HepG2 (cell line): ENCODE data around the gene KLHL40. TPM values are rescaled to one million over a fixed set of nuclear protein-coding genes. Genes with fewer than 3 reads are reported as not detected.

Source experiments
- ATAC-seq: fragments of 200-7000 bp; cut with Tn5 transposase; 3 replicates; pipeline ENCODE4 v1.9.1; 2020; ENCODE audit warnings: mild to moderate bottlenecking, moderate library complexity
- BruUV-seq: library from RNA; stranded (reverse); fragments of 400-500 nt; replicated peaks from 2 replicates; lab custom pipeline; 2021; lab: Mats Ljungman, UMichigan
- CTCF ChIA-PET: fragments of 300-600 bp; formaldehyde crosslinking; extraction: SDS; loops from one replicate; lab custom pipeline; 2021; ENCODE audit warnings: low total read pairs, inconsistent platforms, low intra/inter-chr PET ratio; lab: Yijun Ruan, JAX
- POLR2A ChIA-PET: fragments of 350-600 bp; sonication (Branson Sonifier 250); formaldehyde crosslinking; loops from one replicate; lab custom pipeline; 2020; ENCODE audit warnings: antibody characterized with exemption, inconsistent platforms; lab: Yijun Ruan, JAX
- DNase-seq: peaks from one replicate; pipeline ENCODE4 v3.0.0-alpha.2; 2015; ENCODE audit warnings: low spot score
- FAIRE-seq: peaks from 3 replicates; lab custom pipeline; 2011; peaks lifted over from hg19 to GRCh38; lab: Jason Lieb, UNC
- H2AFZ ChIP-seq: one replicate; pipeline ENCODE4 v1.6.1; 2011; ENCODE audit warnings: low read length, inconsistent platforms
- H3K27ac ChIP-seq: fragments of 300-600 bp; 3 replicates; pipeline ENCODE4 v1.8.0; 2011; ENCODE audit warnings: mixed run types, mild to moderate bottlenecking, mixed read lengths, low read length, inconsistent platforms; ENCODE audit not compliant: insufficient read depth; ENCODE audit errors: extremely low read length
- H3K27me3 ChIP-seq, 2 experiments: fragments of 200-600 bp in 1 of 2; 2 replicates in 1 of 2; 3 replicates in 1 of 2; pipeline versions ENCODE4 v1.6.0 to v1.8.0; 2011; ENCODE audit warnings: low read length in 2 of 2, mild to moderate bottlenecking in 2 of 2, moderate library complexity in 2 of 2, inconsistent platforms in 1 of 2; ENCODE audit not compliant: insufficient read depth in 2 of 2, control insufficient read depth in 1 of 2
- H3K36me3 ChIP-seq, 2 experiments: fragments of 200-600 bp in 1 of 2; replicated peaks in 1 of 2; 2 replicates in 1 of 2; 3 replicates in 1 of 2; pipeline versions ENCODE4 v1.5.1 to v1.8.0; 2011; ENCODE audit warnings: low read length in 2 of 2, inconsistent platforms in 1 of 2; ENCODE audit not compliant: insufficient read depth in 2 of 2, control insufficient read depth in 1 of 2
- H3K4me1 ChIP-seq: 2 replicates; pipeline ENCODE4 v1.5.1; 2012; ENCODE audit warnings: low read length, inconsistent platforms; ENCODE audit not compliant: insufficient read depth
- H3K4me2 ChIP-seq: 2 replicates; pipeline ENCODE4 v1.6.0; 2011; ENCODE audit warnings: low read depth, low read length, inconsistent platforms
- H3K4me3 ChIP-seq, 3 experiments: fragments of 200-600 bp in 1 of 3; sonication (generic), shearing (Covaris generic) in 1 of 3; replicated peaks in 1 of 3; 2 replicates each; pipeline ENCODE4 v1.5.1; 2011 to 2016; ENCODE audit warnings: low read length in 3 of 3, inconsistent platforms in 2 of 3, low read depth in 2 of 3, mild to moderate bottlenecking in 2 of 3, control low read depth in 1 of 3, mixed read lengths in 1 of 3; ENCODE audit not compliant: insufficient read depth in 1 of 3
- H3K79me2 ChIP-seq: one replicate; pipeline ENCODE4 v1.6.1; 2011; ENCODE audit warnings: low read length, inconsistent platforms; ENCODE audit not compliant: insufficient read depth
- H3K9ac ChIP-seq: 2 replicates; pipeline ENCODE4 v1.6.0; 2011; ENCODE audit warnings: mild to moderate bottlenecking, low read depth, low read length, inconsistent platforms; ENCODE audit not compliant: insufficient read depth
- H3K9me3 ChIP-seq: 2 replicates; pipeline ENCODE4 v1.5.1; 2012; ENCODE audit warnings: mild to moderate bottlenecking, low read length
- H4K20me1 ChIP-seq: 2 replicates; pipeline ENCODE4 v1.6.0; 2011; ENCODE audit warnings: inconsistent platforms, mild to moderate bottlenecking, low read length, moderate library complexity; ENCODE audit not compliant: insufficient read depth
- BCL6 ChIP-seq: IDR thresholded peaks from 2 replicates; pipeline ENCODE4 v1.6.1; 2016; ENCODE audit warnings: missing genetic modification reagents, missing compliant biosample characterization
- GFI1 ChIP-seq: sonication (generic); formaldehyde crosslinking; IDR thresholded peaks from 2 replicates; pipeline ENCODE4 v1.5.0; 2020; ENCODE audit warnings: missing genetic modification reagents, mild to moderate bottlenecking, borderline replicate concordance
- JARID2 ChIP-seq: sonication (generic); formaldehyde crosslinking; IDR thresholded peaks from 2 replicates; pipeline ENCODE4 v1.8.1; 2023; ENCODE audit warnings: missing genetic modification reagents, inconsistent platforms; ENCODE audit not compliant: insufficient replicate concordance
- KLF15 ChIP-seq: sonication (generic); formaldehyde crosslinking; IDR thresholded peaks from 2 replicates; pipeline ENCODE4 v1.8.1; 2023; ENCODE audit warnings: borderline replicate concordance, mild to moderate bottlenecking, inconsistent platforms, missing genetic modification reagents, mixed read lengths
- MED8 ChIP-seq: sonication (generic); formaldehyde crosslinking; IDR thresholded peaks from 2 replicates; pipeline ENCODE4 v1.8.1; 2023; ENCODE audit warnings: mild to moderate bottlenecking, missing genetic modification reagents; ENCODE audit not compliant: insufficient replicate concordance
- TBP ChIP-seq: sonication (generic); formaldehyde crosslinking; IDR thresholded peaks from 2 replicates; pipeline ENCODE4 v1.5.0; 2020; ENCODE audit warnings: missing genetic modification reagents
- ZNF549 ChIP-seq: sonication (generic); formaldehyde crosslinking; IDR thresholded peaks from 2 replicates; pipeline ENCODE4 v1.5.0; 2020; ENCODE audit warnings: missing genetic modification reagents
- WGBS: methylation state at CpG from one replicate; pipeline ENCODE4 v1.1.6; 2017; ENCODE audit warnings: low lambda C conversion rate; 5-methylcytosine and 5-hydroxymethylcytosine counted together
- in situ Hi-C: cut with HindIII; loops from 2 replicates; pipeline ENCODE4 v1.10.0; 2017; ENCODE audit warnings: low pct_unique_long_range_greater_than_20kb; ENCODE audit not compliant: extremely low pct_ligation_motif_present
- intact Hi-C: fragments of 100-400 bp; cut with micrococcal nuclease; formaldehyde crosslinking; loops from one replicate; pipeline ENCODE4 v1.10.0; 2022; ENCODE audit not compliant: unreplicated experiment
- polyA plus RNA-seq, 8 experiments: library from polyadenylated mRNA; depleted of rRNA in 3 of 8; stranded (reverse) in 7 of 8; unstranded in 1 of 8; fragments of >200 nt; fragmentation: Illumina TruSeq in 4 of 8; extraction: Trizol in 4 of 8; gene quantifications; 2 replicates each; pipeline versions ENCODE4 v1.2.1 to v1.2.3, GENCODE V29; 2011 to 2016; ENCODE audit warnings: low read depth in 4 of 8, missing spikeins in 1 of 8, mixed read lengths in 1 of 8; ENCODE audit not compliant: insufficient read depth in 1 of 8
- total RNA-seq, 5 experiments: library from RNA; depleted of rRNA; stranded (reverse); fragments of >200 nt; fragmentation: Illumina TruSeq; extraction: Trizol; gene quantifications; 2 replicates each; pipeline ENCODE4 v1.2.3, GENCODE V29; 2016; ENCODE audit warnings: low read depth in 1 of 5
- TF ChIP-seq, protein P1 (sequence below): sonication (generic); formaldehyde crosslinking; IDR thresholded peaks from 2 replicates; pipeline ENCODE4 v1.8.0; 2022; ENCODE audit warnings: mild to moderate bottlenecking, missing genetic modification reagents, moderate library complexity

KLHL40 gene
- total and polyA plus RNA-seq, 2 of the 13 experiments (the other 11 are each of a cell fraction or from before 2014, with no cell fraction given): not detected

GRCh38 chr3:42673082-42673481 lies 12.3 kb upstream of the KLHL40 start (continued):
- TF ChIP-seq MED8 (CRISPR knock-in tag) (no peak), JARID2 (CRISPR knock-in tag) (no peak), TBP (CRISPR knock-in tag) (no peak), KLF15 (CRISPR knock-in tag) (no peak), ZNF549 (CRISPR knock-in tag) (no peak), GFI1 (no peak)
- TF ChIP-seq, protein P1, sequence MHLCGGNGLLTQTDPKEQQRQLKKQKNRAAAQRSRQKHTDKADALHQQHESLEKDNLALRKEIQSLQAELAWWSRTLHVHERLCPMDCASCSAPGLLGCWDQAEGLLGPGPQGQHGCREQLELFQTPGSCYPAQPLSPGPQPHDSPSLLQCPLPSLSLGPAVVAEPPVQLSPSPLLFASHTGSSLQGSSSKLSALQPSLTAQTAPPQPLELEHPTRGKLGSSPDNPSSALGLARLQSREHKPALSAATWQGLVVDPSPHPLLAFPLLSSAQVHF (CRISPR knock-in tag): no peak

DNA sequence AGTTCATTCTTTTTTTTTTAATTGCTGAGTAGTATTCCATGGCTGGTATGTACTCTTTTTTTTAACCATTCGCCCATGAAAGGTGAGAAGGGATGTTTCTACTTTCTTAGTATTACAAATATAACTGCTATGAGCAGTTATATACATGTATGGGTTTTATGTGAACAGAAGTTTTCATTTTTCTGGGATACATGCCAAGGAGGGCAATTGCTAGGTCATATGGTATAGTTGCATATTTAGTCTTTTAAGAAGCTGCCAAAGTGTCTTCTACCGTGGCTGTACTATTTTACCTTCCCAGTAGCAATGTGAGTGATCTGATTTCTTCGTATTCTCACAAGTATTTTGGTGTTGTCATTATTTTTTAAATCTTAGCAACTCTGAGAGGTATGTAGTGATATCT lies 11.2 kb upstream of the KLHL40 start:
- H3K9me3 ChIP-seq: no peaks in the 10 kb centered on the region
- in situ Hi-C loops (no loop called here), intact Hi-C loops (no loop called here)
- no peak overlapping the region for H3K4me3 ChIP-seq
- no peak for FAIRE-seq
- no peaks in the 10 kb centered on the region for H4K20me1 ChIP-seq
- 1% methylated on average over 3 of the region's 3 CpGs for WGBS
- H3K36me3 ChIP-seq: no peaks in the 10 kb centered on the region
- no peaks in the 10 kb centered on the region for H3K27me3 ChIP-seq
- H3K4me1 ChIP-seq: no peaks in the 10 kb centered on the region
- ChIA-PET CTCF (no interaction called here), POLR2A (no interaction called here)
- no peak for ATAC-seq
- no peak overlapping the region for H2AFZ ChIP-seq
- H3K27ac ChIP-seq: no peak overlapping the region
- no peak overlapping the region for H3K9ac ChIP-seq
- no peak for DNase-seq
- BruUV-seq: no TSS peak
- no peak for TF ChIP-seq BCL6 (CRISPR knock-in tag)
- H3K79me2 ChIP-seq: no peaks in the 10 kb centered on the region
- H3K4me2 ChIP-seq: no peak overlapping the region
